NCI-H2107 (cell line): Measurements from ENCODE around the gene MEGF6.

Source experiments
- DNase-seq: peaks from one replicate; lab custom pipeline; 2025; lab: John Stamatoyannopoulos, UW

The MEGF6 gene

GRCh38 chr1:3540876-3541275 is 70.4 kb downstream of the MEGF6 start:
- no peak for DNase-seq

DNA sequence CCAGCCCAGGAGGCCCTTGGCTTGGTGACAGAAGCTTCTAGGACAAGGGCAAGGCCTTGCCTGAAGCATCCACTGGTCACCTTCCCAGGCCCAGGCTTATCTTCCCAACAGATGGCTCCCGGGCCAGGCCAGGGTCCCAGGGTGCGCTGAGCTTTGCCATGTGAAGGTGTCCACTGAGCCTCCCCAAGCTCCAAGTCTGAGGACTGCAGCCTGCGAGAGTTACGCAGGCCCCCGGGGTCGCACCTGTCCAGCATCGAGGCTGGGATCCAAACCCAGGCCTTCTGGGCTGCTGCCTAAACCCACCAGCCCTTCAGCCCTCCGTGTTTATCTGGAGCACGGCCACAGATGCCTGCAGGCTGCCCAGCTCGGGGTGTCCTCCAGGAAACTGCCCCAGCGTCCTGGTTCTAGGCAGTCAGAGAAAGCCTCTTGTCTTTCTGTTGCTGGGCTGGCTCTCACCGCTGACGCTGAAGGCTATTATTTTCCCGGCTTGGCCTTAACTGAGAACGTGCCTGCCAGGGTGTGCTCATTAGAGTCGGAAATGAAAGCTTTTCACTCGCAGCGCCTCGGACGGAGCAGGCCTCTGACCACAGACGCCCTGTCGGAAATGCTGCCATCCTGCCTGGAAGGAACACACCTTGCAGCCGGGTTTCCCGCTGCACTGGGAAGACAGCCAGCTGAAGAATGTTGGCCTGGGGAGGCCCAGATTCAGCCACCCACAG is 71.4 kb downstream of the MEGF6 start:
- DNase-seq, result no peak

DNA sequence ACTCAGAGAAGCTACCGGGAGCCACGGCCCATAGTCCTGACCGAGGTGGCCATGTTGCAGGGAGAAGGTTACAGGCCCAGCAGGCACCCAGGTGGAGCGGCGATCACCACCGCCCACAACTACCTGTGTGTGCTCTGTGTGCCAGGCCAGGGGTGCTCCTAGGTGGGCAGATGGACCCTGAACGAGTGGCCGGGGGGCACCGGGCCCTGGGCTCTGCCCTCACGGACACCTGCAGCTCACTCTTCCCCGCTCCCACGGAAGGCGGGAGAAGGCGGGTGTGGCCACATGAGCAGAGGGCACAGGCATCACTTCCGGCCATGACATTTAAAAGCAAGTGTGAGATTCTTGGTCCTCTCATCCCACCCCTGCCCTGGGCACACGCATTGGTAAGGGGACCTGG is 73.9 kb downstream of the MEGF6 start:
- no peak for DNase-seq

DNA sequence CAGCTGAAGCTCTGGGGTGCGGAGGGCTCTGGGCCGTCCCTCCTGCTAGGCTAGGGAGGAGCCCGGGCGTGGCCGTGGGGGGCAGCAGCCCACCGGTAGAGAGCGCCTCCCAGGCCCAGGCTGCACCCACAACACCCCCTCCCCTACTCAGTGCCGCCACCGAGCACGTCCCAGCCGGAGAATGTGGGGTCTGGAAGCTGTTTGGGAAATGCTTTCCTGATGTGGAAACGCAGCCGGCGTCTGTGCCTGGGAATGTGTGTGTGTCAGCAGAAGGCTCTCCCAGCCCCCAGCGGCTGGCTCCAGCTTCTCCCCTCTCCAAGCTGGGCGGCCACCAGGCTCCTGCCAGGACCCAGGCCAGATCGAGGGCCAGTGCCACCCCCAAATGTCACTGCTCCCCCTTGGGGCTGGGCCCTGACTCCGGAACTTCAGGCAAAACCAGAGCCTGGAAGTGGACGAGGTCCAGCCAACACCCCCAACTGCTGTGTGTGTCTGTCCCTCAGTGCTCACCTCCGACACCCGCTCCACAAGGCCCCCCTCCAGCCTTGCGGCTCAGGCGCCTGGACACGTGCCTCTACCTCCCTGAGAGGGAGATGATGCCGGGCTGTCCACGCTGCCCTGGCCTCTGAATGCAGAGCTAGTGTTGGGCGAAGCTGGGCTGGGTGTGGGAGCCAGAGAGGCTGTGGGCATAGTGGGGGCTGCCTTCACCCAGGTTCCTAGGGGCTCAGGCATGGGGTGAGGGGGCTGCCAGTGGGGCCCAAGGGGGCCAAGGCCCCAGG is 74.7 kb downstream of the MEGF6 start:
- DNase-seq, result no peak

DNA sequence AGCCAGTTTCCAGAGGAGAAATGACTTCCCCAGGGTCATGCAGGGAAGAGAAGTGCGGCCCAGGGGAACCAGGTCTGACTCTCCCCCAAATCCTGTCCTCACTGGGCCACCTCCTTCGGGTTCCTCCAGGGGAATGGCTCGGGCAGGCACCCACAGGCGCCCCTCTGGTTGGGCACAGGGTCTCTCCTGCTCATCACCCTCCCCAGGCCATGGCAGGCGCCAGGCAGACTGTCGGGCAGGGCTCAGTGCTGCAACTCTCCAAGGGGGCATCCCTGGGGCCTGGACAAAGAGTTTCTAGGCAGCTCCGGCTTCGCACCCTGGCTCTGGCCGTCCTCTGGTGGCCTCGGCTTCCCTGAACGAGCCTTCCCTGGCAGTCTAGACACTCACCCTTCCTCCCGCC is 75.6 kb downstream of the MEGF6 start:
- no peak for DNase-seq

GRCh38 chr1:3534803-3535637 is 76.3 kb downstream of the MEGF6 start:
- DNase-seq, result no peak

DNA sequence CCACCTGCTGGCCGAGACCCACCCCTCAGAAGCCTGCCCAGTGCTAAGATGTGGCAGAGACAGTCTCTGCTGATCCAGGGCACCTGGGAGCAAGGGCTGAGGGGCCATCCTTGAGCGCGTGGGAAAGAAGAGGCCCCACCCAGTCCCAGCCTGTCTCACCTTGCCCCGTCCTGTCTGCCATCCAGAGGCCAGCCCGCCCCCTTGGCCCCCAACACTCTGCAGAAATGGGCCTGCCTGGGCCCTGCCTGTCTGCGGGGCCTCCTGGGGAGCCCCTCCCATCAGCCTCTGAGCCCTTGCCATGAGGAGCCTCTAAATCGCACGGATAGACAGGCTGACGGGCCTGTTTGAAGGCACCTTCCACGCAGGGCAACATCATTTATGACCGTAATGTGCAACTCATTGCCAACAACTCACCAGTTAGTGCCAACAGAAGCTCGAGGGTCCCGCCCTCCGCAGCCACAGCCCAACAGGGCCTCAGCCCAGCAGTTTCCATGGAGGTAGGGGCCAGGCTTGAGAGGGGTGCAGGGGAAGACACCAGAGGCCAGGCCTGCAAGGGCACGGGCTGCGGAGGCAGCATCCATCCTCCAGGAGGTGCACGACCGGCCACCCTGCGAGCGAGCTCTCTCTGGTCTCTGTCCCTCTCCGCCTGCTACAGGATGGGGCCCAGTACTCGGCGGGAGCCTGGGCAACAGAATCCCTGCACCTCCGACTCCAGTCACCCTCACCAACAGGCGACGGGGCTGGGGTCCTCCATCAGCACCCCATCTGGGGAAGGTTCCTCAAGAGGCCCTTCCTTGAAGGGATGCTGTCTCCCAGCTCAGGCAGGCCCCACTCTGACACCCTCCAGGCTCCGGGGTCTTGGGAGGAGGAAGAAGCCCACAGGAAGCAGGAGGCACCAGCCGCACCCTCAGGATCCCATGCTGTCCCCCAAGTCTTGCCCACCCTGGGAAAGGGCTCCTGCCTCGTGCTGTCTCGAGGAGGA is 78.0 kb downstream of the MEGF6 start:
- no peak for DNase-seq

DNA sequence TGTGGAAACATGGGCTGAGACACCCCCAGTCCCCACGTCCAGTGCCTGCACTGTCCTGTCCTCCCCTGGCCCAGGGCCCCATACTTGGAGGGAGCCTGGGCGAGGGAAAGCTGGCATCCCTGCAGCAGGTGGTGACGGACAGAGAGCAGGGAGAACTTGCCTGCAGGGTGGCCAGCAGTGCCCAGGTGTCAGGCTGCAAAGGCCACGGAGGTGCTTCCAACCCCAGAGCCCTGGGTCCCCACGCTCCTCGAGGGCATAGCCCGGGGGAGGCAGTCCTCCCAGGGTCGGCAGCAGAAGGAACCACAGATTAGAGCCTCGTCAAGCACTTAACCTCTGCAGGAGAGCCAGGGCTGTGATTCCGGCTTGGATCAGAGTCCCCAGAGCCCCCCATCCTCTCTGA is 79.4 kb downstream of the MEGF6 start:
- DNase-seq, result no peak

- no peak for DNase-seq
Measured at GRCh38 chr1:3530926-3531818, 80.1 kb downstream of the MEGF6 start.

DNA sequence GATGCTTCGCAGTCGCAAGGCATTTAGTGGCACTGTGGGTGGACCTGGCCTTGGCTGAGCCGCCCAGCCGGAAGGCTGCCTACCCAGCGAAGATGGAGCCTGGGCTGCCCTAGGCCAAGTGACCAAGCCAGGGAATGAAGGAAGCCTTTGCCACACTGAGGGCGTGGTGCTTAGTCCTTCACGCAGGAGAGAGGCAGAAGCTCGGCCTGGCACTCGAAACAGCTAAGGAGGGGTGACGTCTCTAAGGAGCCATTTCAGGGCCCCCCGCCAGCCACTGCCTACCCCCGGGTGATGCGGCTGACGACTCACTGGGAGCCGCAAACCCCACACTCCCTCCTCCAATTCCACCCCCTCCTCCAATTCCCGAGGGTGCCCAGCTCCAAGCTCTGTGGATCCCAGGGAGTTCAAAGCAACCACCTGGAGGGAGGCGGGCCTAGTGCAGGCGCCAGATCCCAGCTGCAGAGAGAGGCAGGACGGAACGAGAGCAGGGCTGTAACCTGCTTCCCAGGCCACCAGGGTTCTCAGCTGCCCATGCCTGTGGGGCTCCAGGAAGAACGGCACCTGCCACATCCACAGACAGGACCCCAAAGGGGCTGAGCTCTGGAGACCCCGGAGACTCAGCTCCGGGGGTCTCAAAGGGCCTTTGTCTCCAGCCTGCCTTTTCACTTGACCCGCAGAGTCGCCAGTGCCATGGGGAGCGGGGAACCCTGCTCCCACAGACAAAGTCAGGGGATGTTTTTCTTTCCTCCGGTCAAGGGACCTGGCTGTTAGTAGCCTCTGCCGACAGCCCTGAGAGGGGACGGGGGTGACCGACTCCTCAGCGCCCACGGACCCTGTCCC is 81.0 kb downstream of the MEGF6 start:
- no peak for DNase-seq

GRCh38 chr1:3529099-3529729 is 82.1 kb downstream of the MEGF6 start:
- no peak for DNase-seq

- DNase-seq, result no peak
Measured at GRCh38 chr1:3527774-3528173, 83.5 kb downstream of the MEGF6 start.

DNA sequence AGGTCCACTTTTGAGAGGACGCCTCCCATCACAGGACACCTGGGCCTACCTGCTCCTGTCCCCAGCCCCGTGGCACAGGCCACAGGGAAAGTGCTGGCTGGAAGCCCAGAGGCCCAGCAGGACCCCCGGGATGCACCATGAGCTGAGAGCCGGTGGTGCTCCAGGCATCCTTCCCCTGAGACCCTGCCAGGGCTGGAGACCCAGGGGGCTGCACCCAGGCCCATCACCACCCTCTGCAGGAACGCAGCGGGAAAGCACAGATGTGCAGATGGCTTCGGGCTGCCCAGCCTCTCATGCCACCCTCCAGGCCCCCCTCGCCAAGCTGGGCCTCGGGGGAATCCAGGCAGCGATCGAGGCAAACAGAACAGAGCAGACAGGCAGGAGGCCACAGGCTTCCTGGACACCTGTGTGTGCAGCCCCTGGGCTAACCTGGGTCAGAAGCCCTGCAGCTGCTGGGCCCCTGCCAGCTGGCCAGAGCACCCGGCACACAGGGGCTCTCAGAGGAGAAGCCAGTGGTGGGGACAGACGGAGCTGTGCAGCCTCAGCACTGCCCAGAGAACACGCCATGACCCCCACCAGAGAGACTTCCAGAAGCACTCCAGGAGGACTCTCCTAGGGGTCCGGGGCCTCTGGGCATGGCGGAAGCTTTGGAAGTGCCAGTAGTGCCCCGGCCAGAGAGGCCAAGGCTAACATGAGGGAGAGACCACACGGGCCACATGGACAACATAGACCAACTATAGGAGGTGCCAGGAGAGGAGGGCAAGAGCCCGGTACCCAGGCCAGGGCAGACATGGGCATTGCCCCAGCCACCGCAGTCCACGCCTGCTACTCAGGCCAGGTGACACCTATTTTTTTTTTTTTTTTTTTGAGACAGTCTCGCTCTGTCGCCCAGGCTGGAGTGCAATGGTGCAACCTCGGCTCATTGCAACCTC is 85.5 kb downstream of the MEGF6 start:
- no peak for DNase-seq

DNA sequence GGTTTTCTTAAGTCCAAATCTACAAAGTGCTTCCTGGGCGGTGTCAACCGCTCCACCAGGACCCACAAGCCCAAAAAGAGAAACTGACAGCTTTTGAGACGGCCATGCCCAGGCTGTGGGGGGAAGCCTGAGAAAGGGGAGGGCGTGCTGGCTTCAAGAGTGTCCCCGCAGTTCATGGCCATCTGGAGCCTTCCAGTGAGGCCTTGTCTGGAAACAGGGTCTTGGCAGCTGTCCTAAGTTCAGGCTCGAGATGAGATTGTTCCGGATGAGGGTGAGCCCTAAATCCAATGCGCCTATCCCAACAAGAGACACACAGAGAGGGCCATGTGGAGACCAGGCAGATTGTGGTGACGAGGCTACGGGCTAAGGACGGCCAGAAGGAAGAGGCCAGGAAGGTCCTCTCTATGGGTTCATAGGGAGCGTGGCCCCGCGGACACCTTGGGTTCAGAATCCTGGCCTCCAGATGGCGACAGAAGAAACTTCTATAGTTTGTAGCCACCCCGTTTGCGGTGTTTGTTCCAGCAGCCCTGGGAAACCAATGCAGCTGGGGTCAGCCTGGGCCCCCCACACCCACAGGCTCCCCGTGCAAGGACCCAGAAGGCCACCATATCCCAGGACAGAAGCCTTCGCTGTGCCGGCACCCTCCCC is 86.6 kb downstream of the MEGF6 start:
- no peak for DNase-seq

- DNase-seq, result no peak
Measured at GRCh38 chr1:3523980-3524379, 87.3 kb downstream of the MEGF6 start.

DNA sequence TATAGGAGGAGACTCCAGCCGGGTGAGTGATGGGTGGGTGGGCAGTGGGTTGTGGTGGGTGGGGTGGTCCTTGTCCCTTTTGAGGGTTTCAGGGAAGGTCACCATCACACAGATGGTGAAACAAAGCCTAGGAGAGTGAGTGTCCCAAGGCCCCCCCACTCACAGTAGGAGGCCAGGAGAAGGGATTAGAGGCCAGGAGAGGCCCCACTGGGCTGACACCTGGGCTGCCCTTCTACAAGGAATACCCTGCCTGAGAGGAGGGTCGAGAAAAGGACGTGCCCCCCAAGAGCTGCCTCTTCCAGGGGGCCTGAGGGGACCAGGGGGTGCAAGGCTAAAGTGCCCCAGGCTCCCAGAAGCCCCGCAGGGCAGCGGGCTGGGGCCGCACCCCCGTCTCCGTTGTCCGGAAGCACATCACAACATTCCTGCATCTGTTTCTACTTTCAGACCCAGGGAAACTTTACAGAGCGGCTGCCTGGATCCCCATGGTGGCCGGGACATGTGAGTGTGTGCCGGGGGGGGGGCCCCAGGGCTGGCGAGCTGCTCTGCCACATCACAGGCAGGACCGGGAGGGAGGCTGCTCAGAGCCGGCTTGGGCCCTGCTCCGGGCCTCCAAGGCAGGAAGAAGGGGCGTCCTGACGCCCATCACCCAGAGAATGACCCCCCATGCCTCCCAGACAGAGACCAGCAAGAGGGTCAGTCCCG is 88.6 kb downstream of the MEGF6 start:
- no peak for DNase-seq

DNA sequence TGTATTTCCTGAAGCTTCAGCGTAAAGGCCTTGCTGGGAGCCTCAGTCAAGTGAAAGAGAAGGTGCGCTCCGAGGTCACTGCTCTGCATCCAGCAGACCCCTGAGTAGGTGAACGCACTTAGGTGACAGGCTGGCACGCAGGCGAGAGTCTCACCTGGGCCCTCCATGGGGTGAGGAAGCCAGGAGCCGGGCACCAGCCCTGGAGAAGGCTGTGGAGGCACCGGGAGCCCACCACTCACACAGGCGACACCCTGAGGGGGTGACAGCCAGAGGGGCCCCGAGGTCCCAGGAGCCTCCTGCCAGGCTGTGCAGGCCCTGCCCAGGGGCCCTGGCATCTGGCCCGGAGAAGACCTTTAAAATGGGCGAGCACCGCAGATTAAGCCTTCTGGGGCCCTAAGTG is 89.2 kb downstream of the MEGF6 start:
- no peak for DNase-seq
